ENCODE measurements around the gene ITGB4. TPM values are rescaled to one million over a fixed set of nuclear protein-coding genes. Genes with fewer than 3 reads are reported as not detected.
A peak's percentile ranks its signal among the peaks of the same experiment; 100 is the strongest.

The ITGB4 gene
- total and polyA plus RNA-seq, 2 of the 13 experiments (the other 11 are each of a cell fraction or from before 2014, with no cell fraction given), result 6.9 to 14.5 TPM

GRCh38 chr17:75753514-75754377 is 32.5 kb downstream of the ITGB4 start (continued):
- TF ChIP-seq ZNF639 (CRISPR knock-in tag; conservative IDR thresholded peaks at IDR 0.05), result peak; percentile 54; the same call in 1 of the 2 replicates
- TF ChIP-seq PHF20 (CRISPR knock-in tag; IDR thresholded peaks at IDR 0.05), result peak; percentile 40; the same call in 1 of the 2 replicates
- TF ChIP-seq ARID2 (CRISPR knock-in tag; IDR thresholded peaks at IDR 0.05; ENCODE audit: borderline replicate concordance), result peak; percentile 67; the same call in 1 of the 2 replicates
- TF ChIP-seq SRF (IDR thresholded peaks at IDR 0.05; ENCODE audit: low read depth, low read length), result no peak
- TF ChIP-seq CC2D1A (CRISPR knock-in tag; IDR thresholded peaks at IDR 0.05), result no peak
- no peak for TF ChIP-seq SNRNP70 (IDR thresholded peaks at IDR 0.05; ENCODE audit: low read depth, low read length)
- peak; percentile 53; the same call in 1 of the 2 replicates for TF ChIP-seq ZMYM3 (CRISPR knock-in tag; IDR thresholded peaks at IDR 0.05)
- TF ChIP-seq FOSL1 (CRISPR knock-in tag; IDR thresholded peaks at IDR 0.05; ENCODE audit: borderline replicate concordance), result no peak
- no peak for TF ChIP-seq ZBTB46 (CRISPR knock-in tag; IDR thresholded peaks at IDR 0.05; ENCODE audit: borderline replicate concordance)
- TF ChIP-seq ZMAT3 (CRISPR knock-in tag; conservative IDR thresholded peaks at IDR 0.05), result peak; percentile 34; the same call in 1 of the 2 replicates
- TF ChIP-seq ZNF225 (CRISPR knock-in tag; IDR thresholded peaks at IDR 0.05), result 0 out of 2 replicates have a peak, but pooled peaks have one; percentile 45
- peak; percentile 28; the same call in 1 of the 2 replicates for TF ChIP-seq ZNF430 (CRISPR knock-in tag; IDR thresholded peaks at IDR 0.05)
- no peak for TF ChIP-seq HMGA1 (CRISPR knock-in tag; conservative IDR thresholded peaks at IDR 0.05)
- TF ChIP-seq ZNF3 (CRISPR knock-in tag; IDR thresholded peaks at IDR 0.05), result no peak
- no peak; the same call in 1 of the 2 replicates for TF ChIP-seq KDM5B (CRISPR knock-in tag; IDR thresholded peaks at IDR 0.05; ENCODE audit: borderline replicate concordance)
- peak; percentile 86 for TF ChIP-seq SNAPC2 (CRISPR knock-in tag; IDR thresholded peaks at IDR 0.05)
- TF ChIP-seq MED8 (CRISPR knock-in tag; IDR thresholded peaks at IDR 0.05; ENCODE audit: insufficient replicate concordance), result peak; percentile 79
- no peak for TF ChIP-seq HDAC6 (IDR thresholded peaks at IDR 0.05; ENCODE audit: low read depth, low read length)
- peak; percentile 72 for TF ChIP-seq THRA (CRISPR knock-in tag; IDR thresholded peaks at IDR 0.05; ENCODE audit: borderline replicate concordance)
- TF ChIP-seq ZBTB2 (CRISPR knock-in tag; IDR thresholded peaks at IDR 0.05; ENCODE audit: low read depth), result peak; percentile 93
- TF ChIP-seq NFATC3 (CRISPR knock-in tag; IDR thresholded peaks at IDR 0.05), result no peak
- no peak for TF ChIP-seq GMEB2 (CRISPR knock-in tag; IDR thresholded peaks at IDR 0.05; ENCODE audit: low read depth)
